Activated T-cell treated with anti-CD3 and anti-CD28 coated beads, Interleukin-2, amount 50 U/mL, for 1 hour (primary cell): ENCODE data around the gene TUBB.
"Not testable (repeated sequence)": the region's sequence is repeated elsewhere in the genome, so short reads cannot be mapped to it uniquely, and the experiment has no call there.

Experiments
- DNase-seq: peaks from one replicate; pipeline ENCODE4 v3.0.0-alpha.2; 2020

Gene TUBB

DNA sequence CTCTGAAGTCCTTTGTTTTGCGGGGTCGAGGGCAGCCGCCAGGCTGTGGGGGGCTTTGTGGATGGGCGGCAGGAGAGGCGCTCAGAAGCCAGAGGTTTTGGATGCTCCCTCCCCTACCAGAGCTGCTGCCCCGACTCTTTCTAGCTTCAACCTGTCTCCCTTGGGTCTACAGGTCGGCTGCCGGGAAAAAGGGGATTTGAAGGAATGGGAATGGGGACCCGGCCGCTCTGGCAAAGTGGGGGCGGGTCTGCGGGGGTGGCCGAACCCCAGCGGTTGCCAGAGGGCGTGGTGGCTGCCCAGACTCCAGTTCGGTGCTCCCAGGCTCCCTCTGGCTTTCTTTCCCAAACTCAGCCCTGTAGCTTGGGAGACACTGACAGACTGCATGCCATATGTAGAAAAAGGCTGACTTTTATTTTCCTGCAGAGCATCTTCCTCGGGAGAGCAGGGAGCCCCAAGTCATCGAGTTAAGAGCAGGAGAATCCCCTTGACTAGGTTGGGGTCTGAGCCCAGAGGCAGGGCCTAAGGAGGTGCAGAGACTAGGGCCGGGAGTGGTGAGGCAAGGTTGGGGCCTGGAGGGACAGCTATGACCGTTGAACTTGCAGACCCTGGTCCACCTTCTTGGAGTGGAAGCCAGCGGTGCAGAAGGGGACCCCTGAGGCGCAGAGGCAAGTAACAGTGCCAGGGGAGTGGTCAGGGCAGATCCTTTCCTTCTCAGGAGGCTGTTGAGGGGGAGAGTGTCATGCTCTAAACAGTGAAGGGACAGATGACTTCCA lies 32.3 kb upstream of the TUBB start:
- DNase-seq: no peak

DNA sequence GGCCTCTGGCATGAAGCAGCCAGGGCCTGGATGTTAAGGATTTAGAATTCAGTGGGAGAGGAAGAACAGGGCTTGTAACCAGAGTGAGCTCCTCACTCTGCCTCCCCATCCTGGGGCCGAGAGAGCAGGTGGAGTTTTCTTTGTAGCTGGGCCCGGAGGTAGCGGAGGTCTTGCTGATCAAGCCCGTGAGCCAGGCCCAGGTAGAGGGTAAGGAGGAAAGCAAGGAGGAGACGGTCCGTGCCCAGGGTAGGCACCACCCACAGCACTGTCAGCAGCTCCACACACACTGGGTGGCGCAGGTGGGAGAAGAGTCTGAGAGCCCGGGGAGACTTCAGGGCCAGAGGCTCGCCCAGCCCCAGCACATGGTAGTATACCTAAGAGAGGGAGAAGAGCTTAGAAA lies 31.6 kb upstream of the TUBB start:
- DNase-seq: no peak

- no peak for DNase-seq
Measured at GRCh38 chr6:30689022-30689865, 30.9 kb upstream of the TUBB start.

GRCh38 chr6:30689985-30690384 lies 30.2 kb upstream of the TUBB start:
- no peak for DNase-seq

DNA sequence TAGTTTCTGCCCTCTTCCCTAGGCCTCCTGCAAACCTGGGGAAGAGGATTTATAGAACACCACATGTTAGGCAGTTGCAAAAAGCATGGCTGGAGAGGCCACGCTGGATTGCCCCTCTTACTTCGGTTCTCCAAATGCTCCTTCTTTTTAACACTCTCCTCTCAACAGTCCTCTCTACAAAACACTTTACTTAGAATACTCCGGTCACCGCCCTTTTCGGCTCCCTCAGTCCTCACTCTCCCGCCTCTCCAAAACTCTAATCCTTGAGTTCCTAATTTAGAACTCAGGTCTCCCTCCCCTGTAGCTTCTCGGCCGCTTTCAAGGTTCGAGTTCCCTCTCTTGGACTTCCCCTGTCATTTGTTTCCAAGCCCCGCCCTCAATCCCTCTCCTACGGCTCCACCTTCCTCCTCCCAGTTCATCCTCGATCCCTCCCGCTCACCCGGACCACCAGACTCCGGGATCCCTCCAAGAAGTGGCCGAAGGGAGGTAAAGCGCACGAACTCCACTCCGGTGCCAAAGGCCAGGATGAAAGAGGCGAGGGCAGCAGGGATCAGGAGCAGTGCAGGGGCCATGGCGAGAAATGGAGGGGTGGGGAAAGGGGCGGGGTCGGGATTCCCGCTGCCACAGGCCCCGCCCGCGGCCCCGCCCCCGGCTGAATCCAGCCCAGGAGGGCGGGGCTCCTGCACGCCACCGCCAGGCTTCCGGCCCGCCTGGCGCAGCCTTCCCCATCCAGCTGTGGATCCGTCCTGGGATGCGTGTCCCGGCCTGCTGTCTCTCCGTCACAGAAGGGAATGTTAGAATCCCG lies 29.5 kb upstream of the TUBB start, which contains the start of gene NRM:
Gene NRM, minus strand, starts transcription at position 582 of the 805 bp plus-strand sequence. Its CDS starts 10 bp downstream, at position 572.
- peak; percentile 78 for DNase-seq

GRCh38 chr6:30691208-30691847 lies 28.8 kb upstream of the TUBB start:
- no peak for DNase-seq

- no peak for DNase-seq
Measured at GRCh38 chr6:30696432-30696831, 23.7 kb upstream of the TUBB start.

DNA sequence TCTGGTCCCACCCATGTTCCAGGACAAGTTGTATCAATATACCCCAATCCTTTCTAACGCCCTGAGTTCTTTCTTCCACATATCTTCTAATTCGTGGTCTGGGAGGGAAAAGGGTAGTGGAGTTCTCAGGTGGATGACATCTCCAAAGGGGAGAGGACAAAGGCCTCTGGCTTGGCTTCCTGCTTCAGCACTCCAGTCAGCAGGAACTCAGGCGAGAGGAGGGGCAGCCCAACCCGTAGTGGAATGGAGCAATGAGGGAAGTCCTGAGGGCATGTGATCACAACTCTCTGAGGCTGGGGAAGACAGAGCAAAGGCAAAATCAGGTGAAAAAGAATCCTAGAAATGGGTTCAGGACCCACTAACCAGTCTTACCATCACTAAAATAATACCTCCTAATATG lies 19.8 kb upstream of the TUBB start:
- no peak for DNase-seq

DNA sequence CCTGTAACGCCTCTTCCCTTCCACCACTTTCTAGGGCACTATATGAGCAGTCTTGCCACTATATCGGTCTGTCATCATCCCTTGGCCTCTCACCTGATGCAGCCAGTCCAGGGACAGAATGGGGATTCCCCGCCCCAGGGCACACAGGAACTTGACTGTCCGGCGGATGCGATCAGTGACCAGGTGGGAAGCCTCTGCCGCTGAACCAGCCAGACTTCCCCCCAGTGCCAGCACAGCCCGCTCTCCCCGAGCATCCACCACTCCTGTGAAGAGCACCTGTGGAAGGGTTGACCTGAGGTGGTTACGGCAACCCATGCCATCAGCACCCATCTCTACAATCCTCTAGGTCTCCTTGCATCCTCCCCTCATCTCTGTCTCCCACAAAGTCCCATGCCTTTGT lies 17.1 kb upstream of the TUBB start:
- DNase-seq: no peak

GRCh38 chr6:30703821-30704220 lies 16.3 kb upstream of the TUBB start:
- DNase-seq: no peak

DNA sequence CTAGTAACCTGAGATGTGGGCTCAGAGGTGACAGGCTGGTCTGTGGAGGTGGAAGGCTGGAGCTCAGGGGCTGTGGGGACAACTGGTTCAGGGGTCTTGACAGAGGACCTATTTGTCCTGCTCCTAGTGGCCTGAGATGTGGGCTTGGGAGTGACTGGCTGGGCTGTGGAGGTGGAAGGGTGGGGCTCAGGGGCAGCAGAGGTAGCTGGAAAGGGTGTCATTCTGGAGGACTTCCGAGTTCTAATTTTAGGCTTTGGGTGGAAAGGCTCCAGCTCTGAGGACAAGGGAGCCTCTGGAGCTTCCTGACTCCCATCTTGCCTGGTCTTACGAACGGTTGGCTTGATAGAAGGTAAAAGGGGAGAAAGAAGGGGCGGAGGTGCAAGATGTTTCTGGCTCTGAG lies 14.5 kb upstream of the TUBB start:
- no peak for DNase-seq

DNA sequence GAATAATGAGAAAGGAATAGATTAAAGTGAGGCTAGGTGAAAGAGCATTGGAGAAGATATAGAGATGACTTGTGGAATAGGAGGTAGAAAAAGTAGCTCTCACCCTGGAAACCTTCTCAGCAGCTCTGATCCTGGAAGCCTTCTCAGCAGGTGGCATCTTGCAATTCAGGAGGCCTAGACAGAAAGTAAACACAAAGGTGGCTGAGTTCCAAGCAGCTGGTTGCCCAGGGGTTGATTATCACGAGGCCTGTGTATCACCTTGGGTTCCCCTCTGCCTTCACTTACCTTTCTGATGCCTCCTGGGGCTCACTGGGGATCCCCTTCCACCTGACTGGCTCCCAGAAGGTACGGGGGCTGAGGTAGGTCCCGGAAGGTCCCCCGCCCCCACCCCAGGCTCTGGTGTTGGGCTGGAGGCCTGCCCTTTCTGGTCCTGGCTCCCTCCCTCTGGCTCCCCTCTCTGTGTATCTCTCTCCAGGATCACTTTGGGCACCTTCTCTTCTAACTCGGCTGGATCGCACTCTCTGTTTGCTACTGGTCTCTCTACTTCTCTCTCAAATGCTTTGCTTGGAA lies 12.8 kb upstream of the TUBB start:
- no peak for DNase-seq

GRCh38 chr6:30709101-30709868 lies 10.9 kb upstream of the TUBB start:
- no peak for DNase-seq

GRCh38 chr6:30711758-30712380 lies 8.3 kb upstream of the TUBB start:
- DNase-seq: no peak

- no peak for DNase-seq
Measured at GRCh38 chr6:30712441-30712945, 7.7 kb upstream of the TUBB start.

- no peak for DNase-seq
Measured at GRCh38 chr6:30714263-30714662, 5.9 kb upstream of the TUBB start.

GRCh38 chr6:30716879-30717128 lies 3.3 kb upstream of the TUBB start:
- DNase-seq: no peak

DNA sequence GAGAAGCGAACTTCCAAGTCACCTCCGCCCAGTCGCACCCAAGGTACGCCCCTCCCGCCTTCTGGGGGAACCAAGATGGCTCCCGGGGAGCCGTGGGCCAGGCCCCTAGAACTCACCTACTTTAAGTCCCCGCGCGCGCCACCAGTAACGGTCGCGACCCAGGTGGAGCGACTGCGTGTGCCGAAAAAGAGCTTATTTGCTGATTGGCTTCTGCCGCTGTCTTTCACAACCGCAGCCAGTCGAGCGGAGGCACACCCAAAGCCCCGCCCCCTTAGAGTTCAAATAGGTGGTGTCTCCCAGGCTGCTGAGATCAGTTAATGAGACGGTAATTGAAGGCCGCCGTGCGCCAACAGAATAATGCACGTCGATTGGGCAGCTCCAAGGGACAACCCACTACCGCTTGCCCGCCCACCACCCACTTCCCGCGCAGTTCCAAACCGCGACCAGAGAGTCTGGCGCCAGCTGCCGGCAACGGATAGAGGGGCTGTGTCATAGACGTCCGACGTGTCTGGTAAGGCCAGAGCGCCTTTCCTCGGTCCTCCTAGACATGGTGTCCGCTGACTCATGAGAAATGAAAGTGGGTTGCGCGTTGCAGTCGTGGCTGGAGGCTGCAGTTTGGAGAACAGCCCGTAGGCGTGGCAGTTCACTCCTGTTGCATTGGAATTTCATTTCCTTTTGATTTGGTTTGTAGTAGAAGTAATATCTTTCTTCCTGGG lies 2.9 kb upstream of the TUBB start, which contains the start of gene MDC1:
Gene MDC1, minus strand, starts transcription at position 153 of the 716 bp plus-strand sequence. CDS start 2,106 bp downstream, outside the sequence.
- peak; percentile 96 for DNase-seq

DNA sequence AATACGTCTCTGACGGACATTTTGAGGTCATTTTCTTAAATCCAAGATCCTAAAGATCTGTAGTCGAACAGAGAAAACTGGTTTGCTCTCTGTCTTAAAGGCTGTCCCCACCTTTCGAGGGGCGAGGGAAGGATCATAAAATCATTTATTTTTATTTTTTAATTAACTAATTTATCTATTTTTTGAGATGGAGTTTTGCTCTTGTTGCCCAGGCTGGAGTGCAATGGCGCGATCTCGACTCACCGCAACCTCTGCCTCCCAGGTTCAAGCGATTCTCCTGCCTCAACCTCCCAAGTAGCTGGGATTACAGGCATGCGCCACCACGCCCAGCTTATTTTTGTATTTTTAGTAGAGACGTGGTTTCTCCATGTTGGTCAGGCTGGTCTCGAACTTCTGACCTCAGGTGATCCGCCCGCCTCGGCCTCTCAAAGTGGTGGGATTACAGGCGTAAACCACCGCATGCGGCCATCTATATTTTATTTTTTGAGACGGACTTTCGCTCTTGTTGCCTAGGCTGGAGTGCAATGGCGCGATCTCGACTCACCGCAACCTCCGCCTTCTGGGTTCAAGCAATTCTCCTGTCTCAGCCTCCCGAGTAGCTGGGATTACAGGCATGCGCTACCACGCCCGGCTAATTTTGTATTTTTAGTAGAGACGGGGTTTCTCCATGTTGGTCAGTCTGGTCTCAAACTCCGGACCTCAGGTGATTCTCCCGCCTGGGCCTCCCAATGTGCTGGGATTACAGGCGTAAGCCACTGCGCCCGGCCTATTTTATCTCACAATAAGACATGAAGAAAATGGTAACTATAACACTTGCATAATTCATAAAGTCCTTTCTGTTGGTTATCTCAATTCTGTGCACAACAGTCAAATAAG lies 2.1 kb upstream of the TUBB start:
- DNase-seq: not testable (repeated sequence)
